Measurements from ENCODE around the gene CKS2.
A peak's percentile ranks its signal among the peaks of the same experiment; 100 is the strongest.

Gene CKS2

DNA sequence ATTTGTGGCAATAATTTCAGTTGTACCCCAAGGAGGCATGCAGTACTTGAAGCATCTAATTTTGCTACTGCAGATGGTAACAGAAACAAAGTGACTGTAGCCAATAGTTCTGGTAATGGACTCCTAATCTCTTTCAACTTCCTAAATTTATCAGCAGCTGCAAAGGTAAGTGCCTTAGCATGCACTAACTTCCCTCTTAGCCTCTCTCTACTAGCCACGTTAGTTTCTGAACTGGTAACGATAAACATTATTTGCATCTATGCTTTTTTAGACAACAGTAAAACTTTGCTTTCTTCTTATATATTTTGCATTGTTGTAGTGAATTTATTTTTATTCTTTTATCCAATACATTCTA lies 6.2 kb upstream of the CKS2 start:
- H3K79me2 ChIP-seq (ENCODE audit: control insufficient read depth, low read length) = peaks cover 40% of the 10 kb centered on the region
- TF ChIP-seq, protein P1, sequence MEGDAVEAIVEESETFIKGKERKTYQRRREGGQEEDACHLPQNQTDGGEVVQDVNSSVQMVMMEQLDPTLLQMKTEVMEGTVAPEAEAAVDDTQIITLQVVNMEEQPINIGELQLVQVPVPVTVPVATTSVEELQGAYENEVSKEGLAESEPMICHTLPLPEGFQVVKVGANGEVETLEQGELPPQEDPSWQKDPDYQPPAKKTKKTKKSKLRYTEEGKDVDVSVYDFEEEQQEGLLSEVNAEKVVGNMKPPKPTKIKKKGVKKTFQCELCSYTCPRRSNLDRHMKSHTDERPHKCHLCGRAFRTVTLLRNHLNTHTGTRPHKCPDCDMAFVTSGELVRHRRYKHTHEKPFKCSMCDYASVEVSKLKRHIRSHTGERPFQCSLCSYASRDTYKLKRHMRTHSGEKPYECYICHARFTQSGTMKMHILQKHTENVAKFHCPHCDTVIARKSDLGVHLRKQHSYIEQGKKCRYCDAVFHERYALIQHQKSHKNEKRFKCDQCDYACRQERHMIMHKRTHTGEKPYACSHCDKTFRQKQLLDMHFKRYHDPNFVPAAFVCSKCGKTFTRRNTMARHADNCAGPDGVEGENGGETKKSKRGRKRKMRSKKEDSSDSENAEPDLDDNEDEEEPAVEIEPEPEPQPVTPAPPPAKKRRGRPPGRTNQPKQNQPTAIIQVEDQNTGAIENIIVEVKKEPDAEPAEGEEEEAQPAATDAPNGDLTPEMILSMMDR (IDR thresholded peaks at IDR 0.05; ENCODE audit: low read depth, low read length, poor library complexity, severe bottlenecking) = no peak
- TF ChIP-seq EZH2phosphoT487 (IDR thresholded peaks at IDR 0.05; ENCODE audit: borderline replicate concordance, low read length) = no peak
- H3K4me1 ChIP-seq (ENCODE audit: control insufficient read depth, low read length) = peaks cover 93% of the 10 kb centered on the region
- peak overlapping the region; percentile 90 for H3K4me2 ChIP-seq (ENCODE audit: low read length)
- H3K4me3 ChIP-seq (ENCODE audit: low read length) = peak overlapping the region; percentile 82
- peaks cover 53% of the 10 kb centered on the region for H3F3A ChIP-seq (ENCODE audit: control insufficient read depth, insufficient read depth)
- H3K9me2 ChIP-seq (replicated peaks; ENCODE audit: control insufficient read depth, low read length) = no peaks in the 10 kb centered on the region
- H3K9me3 ChIP-seq (ENCODE audit: control insufficient read depth, insufficient read depth, low read length) = no peaks in the 10 kb centered on the region
- peaks cover 33% of the 10 kb centered on the region for H3K36me3 ChIP-seq (ENCODE audit: control insufficient read depth, low read length)
- peak overlapping the region; percentile 100 for H3K27ac ChIP-seq (ENCODE audit: low read depth, low read length)
- no peaks in the 10 kb centered on the region for H3K27me3 ChIP-seq (ENCODE audit: control insufficient read depth, low read length)
- no peaks in the 10 kb centered on the region for H4K20me1 ChIP-seq (ENCODE audit: control insufficient read depth, insufficient read depth, low read depth, low read length)

DNA sequence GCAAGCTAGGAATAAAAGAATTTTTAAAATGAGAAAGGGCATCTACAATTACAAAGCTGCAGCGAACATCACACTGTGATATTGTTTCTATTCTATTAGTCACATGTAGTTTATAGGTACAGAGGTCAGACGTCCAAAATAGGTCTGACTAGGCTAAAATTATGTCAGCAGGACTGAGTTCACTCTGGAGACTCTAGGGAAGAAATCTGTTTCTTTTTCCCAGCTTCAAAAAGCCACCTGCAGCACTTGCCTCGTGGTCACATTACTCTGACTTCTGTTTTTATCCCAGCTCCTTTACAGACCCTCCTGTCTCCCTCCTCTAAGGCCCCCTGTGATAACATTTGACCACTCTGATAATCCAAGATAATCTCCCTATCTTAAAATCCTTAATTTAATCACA lies 5.1 kb upstream of the CKS2 start:
- Histone ChIP-seq H3K9me2 (replicated peaks; ENCODE audit: control insufficient read depth, low read length) (no peaks in the 10 kb centered on the region), H3K4me1 (ENCODE audit: control insufficient read depth, low read length) (peaks cover 87% of the 10 kb centered on the region), H3K4me3 (ENCODE audit: low read length) (peak overlapping the region; percentile 82), H3K36me3 (ENCODE audit: control insufficient read depth, low read length) (peaks cover 37% of the 10 kb centered on the region), H3F3A (ENCODE audit: control insufficient read depth, insufficient read depth) (peaks cover 53% of the 10 kb centered on the region), H3K9me3 (ENCODE audit: control insufficient read depth, insufficient read depth, low read length) (no peaks in the 10 kb centered on the region), H3K4me2 (ENCODE audit: low read length) (peak overlapping the region; percentile 90), H3K27ac (ENCODE audit: low read depth, low read length) (peak overlapping the region; percentile 100), H3K27me3 (ENCODE audit: control insufficient read depth, low read length) (no peaks in the 10 kb centered on the region), H3K79me2 (ENCODE audit: control insufficient read depth, low read length) (peaks cover 45% of the 10 kb centered on the region), H4K20me1 (ENCODE audit: control insufficient read depth, insufficient read depth, low read depth, low read length) (no peaks in the 10 kb centered on the region)
- TF ChIP-seq, protein P1 (IDR thresholded peaks at IDR 0.05; ENCODE audit: low read depth, low read length, poor library complexity, severe bottlenecking) = no peak
- TF ChIP-seq EZH2phosphoT487 (IDR thresholded peaks at IDR 0.05; ENCODE audit: borderline replicate concordance, low read length) = no peak

DNA sequence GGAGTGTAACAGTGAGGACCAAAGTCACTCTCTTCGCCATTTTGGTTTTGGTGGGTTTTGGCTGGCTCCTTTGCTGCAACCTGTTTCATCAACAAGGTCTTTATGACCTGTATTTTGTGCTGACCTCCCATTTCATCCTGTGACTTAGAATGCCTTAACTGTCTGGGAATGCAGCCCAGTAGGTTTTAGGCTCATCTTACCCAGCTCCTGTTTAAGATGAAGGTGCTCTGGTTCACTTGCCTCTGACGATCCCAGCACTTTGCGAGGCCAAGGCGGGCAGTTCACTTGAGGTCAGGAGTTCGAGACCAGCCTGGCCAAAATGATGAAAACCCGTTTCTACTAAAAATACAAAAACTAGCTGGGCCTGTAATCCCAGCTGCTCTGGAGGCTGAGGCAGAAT lies 1.8 kb upstream of the CKS2 start:
- peaks cover 69% of the 10 kb centered on the region for H3K36me3 ChIP-seq (ENCODE audit: control insufficient read depth, low read length)
- no peaks in the 10 kb centered on the region for H3K9me3 ChIP-seq (ENCODE audit: control insufficient read depth, insufficient read depth, low read length)
- peaks cover 62% of the 10 kb centered on the region for H3F3A ChIP-seq (ENCODE audit: control insufficient read depth, insufficient read depth)
- H3K27ac ChIP-seq (ENCODE audit: low read depth, low read length) = peak overlapping the region; percentile 100
- H3K4me1 ChIP-seq (ENCODE audit: control insufficient read depth, low read length) = peaks cover 71% of the 10 kb centered on the region
- H3K4me3 ChIP-seq (ENCODE audit: low read length) = peak overlapping the region; percentile 82
- TF ChIP-seq, protein P1 (IDR thresholded peaks at IDR 0.05; ENCODE audit: low read depth, low read length, poor library complexity, severe bottlenecking) = no peak
- no peak for TF ChIP-seq EZH2phosphoT487 (IDR thresholded peaks at IDR 0.05; ENCODE audit: borderline replicate concordance, low read length)
- H3K27me3 ChIP-seq (ENCODE audit: control insufficient read depth, low read length) = no peaks in the 10 kb centered on the region
- H3K4me2 ChIP-seq (ENCODE audit: low read length) = peak overlapping the region; percentile 90
- peaks cover 73% of the 10 kb centered on the region for H3K79me2 ChIP-seq (ENCODE audit: control insufficient read depth, low read length)
- H4K20me1 ChIP-seq (ENCODE audit: control insufficient read depth, insufficient read depth, low read depth, low read length) = peaks cover 28% of the 10 kb centered on the region
- H3K9me2 ChIP-seq (replicated peaks; ENCODE audit: control insufficient read depth, low read length) = no peaks in the 10 kb centered on the region
